ENCODE data around the gene KCMF1. TPM values are rescaled to one million over a fixed set of nuclear protein-coding genes. Genes with fewer than 3 reads are reported as not detected.

Gene KCMF1
- total and polyA plus RNA-seq, 2 of the 13 experiments (the other 11 are each of a cell fraction or from before 2014, with no cell fraction given), result 62.1 to 116 TPM

DNA sequence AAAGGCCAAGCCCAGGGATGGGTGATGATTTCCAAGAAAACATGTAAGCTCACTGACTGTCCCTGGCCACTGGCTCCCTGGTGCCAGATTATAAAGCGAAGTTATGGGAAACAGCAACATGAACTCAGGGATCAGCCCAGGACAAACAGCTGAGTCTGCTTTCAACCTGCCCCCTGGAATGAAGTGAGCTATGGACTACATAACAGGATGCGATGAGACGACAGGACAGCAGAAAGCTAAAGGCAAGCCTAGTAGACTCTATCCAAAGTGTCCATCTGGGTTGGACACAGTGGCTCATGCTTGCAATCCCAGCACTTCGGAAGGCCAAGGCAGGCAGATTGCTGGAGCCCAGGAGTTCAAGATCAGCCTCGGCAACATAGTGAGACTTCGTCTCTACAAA, 16.6 kb upstream of the KCMF1 start (continued):
- TF ChIP-seq HDAC2 (CRISPR knock-in tag; IDR thresholded peaks at IDR 0.05) (peak; percentile 79), FOXO1 (CRISPR knock-in tag; IDR thresholded peaks at IDR 0.05) (peak; percentile 53; the same call in 1 of the 2 replicates), ATF1 (CRISPR knock-in tag; IDR thresholded peaks at IDR 0.05) (0 out of 2 replicates have a peak, but pooled peaks have one; percentile 27), ZNF501 (CRISPR knock-in tag; IDR thresholded peaks at IDR 0.05) (0 out of 2 replicates have a peak, but pooled peaks have one; percentile 47), ZNF230 (CRISPR knock-in tag; IDR thresholded peaks at IDR 0.05) (no peak), ZEB1 (IDR thresholded peaks at IDR 0.05; ENCODE audit: insufficient replicate concordance, low read depth) (no peak), FOXA3 (CRISPR knock-in tag; IDR thresholded peaks at IDR 0.05) (peak; percentile 54), RXRA (CRISPR knock-in tag; IDR thresholded peaks at IDR 0.05) (peak; percentile 83), ZNF317 (CRISPR knock-in tag; IDR thresholded peaks at IDR 0.05) (0 out of 2 replicates have a peak, but pooled peaks have one; percentile 53), TARDBP (CRISPR knock-in tag; IDR thresholded peaks at IDR 0.05) (no peak), ZNF292 (CRISPR knock-in tag; IDR thresholded peaks at IDR 0.05; ENCODE audit: borderline replicate concordance, low read depth) (peak; percentile 90; the same call in 1 of the 2 replicates), NFYC (CRISPR knock-in tag; IDR thresholded peaks at IDR 0.05) (no peak), SALL1 (CRISPR knock-in tag; IDR thresholded peaks at IDR 0.05) (peak; percentile 65), ZZZ3 (CRISPR knock-in tag; IDR thresholded peaks at IDR 0.05; ENCODE audit: borderline replicate concordance) (no peak), ZNF234 (CRISPR knock-in tag; conservative IDR thresholded peaks at IDR 0.05) (no peak), GATAD2A (CRISPR knock-in tag; IDR thresholded peaks at IDR 0.05) (peak; percentile 17; the same call in 1 of the 2 replicates), NR2C2 (CRISPR knock-in tag; IDR thresholded peaks at IDR 0.05; ENCODE audit: borderline replicate concordance) (no peak), TGIF2 (CRISPR knock-in tag; IDR thresholded peaks at IDR 0.05) (0 out of 2 replicates have a peak, but pooled peaks have one; percentile 38), KDM6A (CRISPR knock-in tag; IDR thresholded peaks at IDR 0.05; ENCODE audit: low read depth) (peak; percentile 14; the same call in 1 of the 2 replicates), POGZ (CRISPR knock-in tag; IDR thresholded peaks at IDR 0.05) (peak; percentile 48; the same call in 1 of the 2 replicates), ZMYM4 (CRISPR knock-in tag; IDR thresholded peaks at IDR 0.05) (0 out of 2 replicates have a peak, but pooled peaks have one; percentile 34), AGO1 (IDR thresholded peaks at IDR 0.05; ENCODE audit: low read depth, low read length, poor library complexity, severe bottlenecking) (no peak), ZNF331 (CRISPR knock-in tag; IDR thresholded peaks at IDR 0.05) (peak; percentile 11; the same call in 1 of the 2 replicates), ZNF569 (CRISPR knock-in tag; IDR thresholded peaks at IDR 0.05; ENCODE audit: borderline replicate concordance) (no peak), ZFP36L2 (CRISPR knock-in tag; IDR thresholded peaks at IDR 0.05) (no peak), ZNF570 (CRISPR knock-in tag; IDR thresholded peaks at IDR 0.05; ENCODE audit: borderline replicate concordance) (no peak), BCL6 (CRISPR knock-in tag; IDR thresholded peaks at IDR 0.05) (peak; percentile 72)
- TF ChIP-seq, protein P1, sequence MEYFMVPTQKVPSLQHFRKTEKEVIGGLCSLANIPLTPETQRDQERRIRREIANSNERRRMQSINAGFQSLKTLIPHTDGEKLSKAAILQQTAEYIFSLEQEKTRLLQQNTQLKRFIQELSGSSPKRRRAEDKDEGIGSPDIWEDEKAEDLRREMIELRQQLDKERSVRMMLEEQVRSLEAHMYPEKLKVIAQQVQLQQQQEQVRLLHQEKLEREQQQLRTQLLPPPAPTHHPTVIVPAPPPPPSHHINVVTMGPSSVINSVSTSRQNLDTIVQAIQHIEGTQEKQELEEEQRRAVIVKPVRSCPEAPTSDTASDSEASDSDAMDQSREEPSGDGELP (IDR thresholded peaks at IDR 0.05; ENCODE audit: borderline replicate concordance, low read depth), result peak; percentile 96
- TF ChIP-seq, protein P2, sequence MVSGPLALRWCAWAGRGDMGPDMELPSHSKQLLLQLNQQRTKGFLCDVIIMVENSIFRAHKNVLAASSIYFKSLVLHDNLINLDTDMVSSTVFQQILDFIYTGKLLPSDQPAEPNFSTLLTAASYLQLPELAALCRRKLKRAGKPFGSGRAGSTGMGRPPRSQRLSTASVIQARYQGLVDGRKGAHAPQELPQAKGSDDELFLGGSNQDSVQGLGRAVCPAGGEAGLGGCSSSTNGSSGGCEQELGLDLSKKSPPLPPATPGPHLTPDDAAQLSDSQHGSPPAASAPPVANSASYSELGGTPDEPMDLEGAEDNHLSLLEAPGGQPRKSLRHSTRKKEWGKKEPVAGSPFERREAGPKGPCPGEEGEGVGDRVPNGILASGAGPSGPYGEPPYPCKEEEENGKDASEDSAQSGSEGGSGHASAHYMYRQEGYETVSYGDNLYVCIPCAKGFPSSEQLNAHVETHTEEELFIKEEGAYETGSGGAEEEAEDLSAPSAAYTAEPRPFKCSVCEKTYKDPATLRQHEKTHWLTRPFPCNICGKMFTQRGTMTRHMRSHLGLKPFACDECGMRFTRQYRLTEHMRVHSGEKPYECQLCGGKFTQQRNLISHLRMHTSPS (CRISPR knock-in tag; IDR thresholded peaks at IDR 0.05; ENCODE audit: low read depth), result peak; percentile 45; the same call in 1 of the 2 replicates
- TF ChIP-seq, protein P3, sequence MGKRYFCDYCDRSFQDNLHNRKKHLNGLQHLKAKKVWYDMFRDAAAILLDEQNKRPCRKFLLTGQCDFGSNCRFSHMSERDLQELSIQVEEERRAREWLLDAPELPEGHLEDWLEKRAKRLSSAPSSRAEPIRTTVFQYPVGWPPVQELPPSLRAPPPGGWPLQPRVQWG (CRISPR knock-in tag; IDR thresholded peaks at IDR 0.05; ENCODE audit: borderline replicate concordance, low read depth), result no peak
- TF ChIP-seq, protein P4, sequence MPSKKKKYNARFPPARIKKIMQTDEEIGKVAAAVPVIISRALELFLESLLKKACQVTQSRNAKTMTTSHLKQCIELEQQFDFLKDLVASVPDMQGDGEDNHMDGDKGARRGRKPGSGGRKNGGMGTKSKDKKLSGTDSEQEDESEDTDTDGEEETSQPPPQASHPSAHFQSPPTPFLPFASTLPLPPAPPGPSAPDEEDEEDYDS (CRISPR knock-in tag; IDR thresholded peaks at IDR 0.05), result 0 out of 2 replicates have a peak, but pooled peaks have one; percentile 34
